Stimulated activated naive B cell treated with anti-CD40 and anti-IgM and Interleukin-4, amounts not matched to agents 10 μg/mL and 1 μg/mL and 100 μg/mL, for 72 hours (primary cell): ENCODE data around the gene PILRB.
A peak's percentile ranks its signal among the peaks of the same experiment; 100 is the strongest.
"Not testable (repeated sequence)": the region's sequence is repeated elsewhere in the genome, so short reads cannot be mapped to it uniquely, and the experiment has no call there.

ENCODE experiments used
- ATAC-seq, 2 donors: fragments of 150-1000 bp; cut with Tn5 transposase; replicated peaks; 2 replicates each; pipeline ENCODE4 v1.10.0; 2021; ENCODE audit warnings: moderate library complexity in 1 of 2
- DNase-seq: peaks from one replicate; pipeline ENCODE4 v3.0.0; 2021
- H3K27ac Mint-ChIP-seq: one replicate; pipeline ENCODE4 v1.8.0; 2022; ENCODE audit warnings: mild to moderate bottlenecking, mixed read lengths
- H3K27me3 Mint-ChIP-seq, 2 donors: one replicate each; pipeline ENCODE4 v1.8.0; 2022; ENCODE audit warnings: mixed read lengths in 2 of 2
- H3K36me3 Mint-ChIP-seq, 2 donors: one replicate each; pipeline ENCODE4 v1.8.0; 2022; ENCODE audit warnings: mixed read lengths in 2 of 2, mild to moderate bottlenecking in 1 of 2
- H3K4me1 Mint-ChIP-seq, 2 donors: one replicate each; pipeline ENCODE4 v1.8.0; 2022; ENCODE audit warnings: mixed read lengths in 2 of 2, mild to moderate bottlenecking in 1 of 2
- H3K4me3 Mint-ChIP-seq, 2 donors: one replicate each; pipeline ENCODE4 v1.8.0; 2022; ENCODE audit warnings: mild to moderate bottlenecking in 2 of 2, mixed read lengths in 2 of 2, moderate library complexity in 1 of 2
- H3K9me3 Mint-ChIP-seq, 2 donors: one replicate each; pipeline ENCODE4 v1.8.0; 2022; ENCODE audit warnings: mixed read lengths in 2 of 2, mild to moderate bottlenecking in 1 of 2

Gene PILRB

GRCh38 chr7:100358027-100358856 lies at the start of gene PILRB:
Gene PILRB (plus strand): TSS chr7:100358117. CDS start chr7:100358303, 186 bp downstream.
- ATAC-seq = peak; percentile 81 to 83
- peak within 1 kb of the TSS; percentile 73 for H3K27ac Mint-ChIP-seq

GRCh38 chr7:100318329-100318728 lies 39.6 kb upstream of the PILRB start:
- Mint-ChIP-seq H3K36me3 (peaks cover 12 to 26% of the 10 kb centered on the region in 2 donors), H3K27ac (peak overlapping the region; percentile 57), H3K4me1 (peaks cover 10 to 16% of the 10 kb centered on the region in 2 donors), H3K4me3 (peak overlapping the region in 1 of 2 donors; percentile 78)
- DNase-seq, ATAC-seq, H3K9me3 Mint-ChIP-seq, H3K27me3 Mint-ChIP-seq: not testable (repeated sequence)

More at GRCh38 chr7:100358027-100358856, at the start of gene PILRB:
- Mint-ChIP-seq H3K9me3 (no peaks in the 10 kb centered on the region), H3K36me3 (peaks cover 52 to 67% of the 10 kb centered on the region in 2 donors), H3K27me3 (no peaks in the 10 kb centered on the region), H3K4me3 (peak within 1 kb of the TSS in 1 of 2 donors; percentile 59), H3K4me1 (peaks cover 27 to 30% of the 10 kb centered on the region in 2 donors)
- DNase-seq = no peak

DNA sequence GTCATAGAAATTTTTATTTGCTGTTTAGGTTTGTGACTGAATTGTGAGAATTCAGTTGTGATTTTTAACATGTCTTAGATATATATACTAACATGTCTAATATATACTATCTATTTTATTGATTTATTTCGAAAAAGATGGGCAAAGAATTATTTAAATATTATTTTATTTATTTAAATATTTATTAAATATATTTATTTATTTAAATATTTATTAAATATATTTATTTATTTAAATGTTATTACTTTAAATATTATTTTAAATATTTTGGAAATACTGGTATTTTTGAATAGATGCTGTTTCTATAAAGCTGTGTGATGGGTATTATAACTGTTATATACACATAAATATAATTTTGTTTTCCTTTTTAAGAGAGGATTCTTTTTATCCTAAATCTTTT lies 36.3 kb upstream of the PILRB start:
- DNase-seq, H3K27ac Mint-ChIP-seq, ATAC-seq, H3K4me3 Mint-ChIP-seq, H3K9me3 Mint-ChIP-seq, H3K27me3 Mint-ChIP-seq: not testable (repeated sequence)
- Mint-ChIP-seq H3K36me3 (peaks cover 26 to 49% of the 10 kb centered on the region in 2 donors), H3K4me1 (peaks cover 16 to 17% of the 10 kb centered on the region in 2 donors)

DNA sequence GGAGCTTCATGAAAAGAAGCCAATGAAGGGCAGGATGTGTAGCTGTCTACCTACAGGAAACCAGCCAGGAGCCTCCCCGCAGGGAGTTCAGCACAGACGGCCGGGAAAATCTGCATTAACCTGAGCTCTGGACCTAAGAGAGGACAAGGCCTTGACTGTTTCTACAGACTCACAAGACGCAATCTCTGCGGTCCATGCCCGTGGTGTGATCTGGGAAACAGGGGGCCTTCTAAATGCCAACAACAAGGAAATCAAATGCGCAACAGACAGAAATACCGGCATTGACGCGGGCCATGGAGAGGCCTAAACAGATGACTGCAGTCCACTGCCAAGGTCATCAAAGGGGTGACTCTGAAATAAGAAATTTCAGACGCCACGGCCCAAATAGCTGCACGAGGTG lies 33.7 kb upstream of the PILRB start:
- H3K27me3 Mint-ChIP-seq, DNase-seq, ATAC-seq, H3K4me3 Mint-ChIP-seq, H3K9me3 Mint-ChIP-seq: not testable (repeated sequence)
- Mint-ChIP-seq H3K4me1 (peaks cover 0 to 10% of the 10 kb centered on the region in 2 donors), H3K36me3 (peaks cover 23 to 42% of the 10 kb centered on the region in 2 donors), H3K27ac (peak overlapping the region; percentile 31)

DNA sequence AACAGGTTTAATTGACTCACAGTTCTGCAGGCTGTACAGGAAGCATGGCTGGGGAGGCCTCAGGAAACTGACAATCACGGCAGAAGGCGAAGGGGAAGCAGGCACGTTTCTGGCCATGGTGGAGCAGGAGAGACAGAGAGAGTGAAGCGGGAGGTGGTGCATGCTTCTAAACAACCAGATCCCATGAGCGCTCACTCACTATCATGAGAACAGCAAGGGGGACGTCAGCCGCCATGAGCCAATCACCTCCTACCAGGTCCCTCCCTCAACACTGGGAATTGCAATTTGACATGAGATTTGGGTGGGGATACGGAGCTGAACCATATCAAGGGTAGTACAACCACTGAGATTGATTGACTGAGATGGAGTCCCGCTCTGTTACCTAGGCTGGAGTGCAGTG lies 32.2 kb upstream of the PILRB start:
- not testable (repeated sequence) for H3K9me3 Mint-ChIP-seq, H3K27ac Mint-ChIP-seq, DNase-seq, H3K27me3 Mint-ChIP-seq, ATAC-seq, H3K4me3 Mint-ChIP-seq, H3K4me1 Mint-ChIP-seq
- peaks cover 19 to 32% of the 10 kb centered on the region in 2 donors for H3K36me3 Mint-ChIP-seq

GRCh38 chr7:100326914-100327313 lies 31.0 kb upstream of the PILRB start:
- ATAC-seq, H3K9me3 Mint-ChIP-seq, H3K4me1 Mint-ChIP-seq: not testable (repeated sequence)

DNA sequence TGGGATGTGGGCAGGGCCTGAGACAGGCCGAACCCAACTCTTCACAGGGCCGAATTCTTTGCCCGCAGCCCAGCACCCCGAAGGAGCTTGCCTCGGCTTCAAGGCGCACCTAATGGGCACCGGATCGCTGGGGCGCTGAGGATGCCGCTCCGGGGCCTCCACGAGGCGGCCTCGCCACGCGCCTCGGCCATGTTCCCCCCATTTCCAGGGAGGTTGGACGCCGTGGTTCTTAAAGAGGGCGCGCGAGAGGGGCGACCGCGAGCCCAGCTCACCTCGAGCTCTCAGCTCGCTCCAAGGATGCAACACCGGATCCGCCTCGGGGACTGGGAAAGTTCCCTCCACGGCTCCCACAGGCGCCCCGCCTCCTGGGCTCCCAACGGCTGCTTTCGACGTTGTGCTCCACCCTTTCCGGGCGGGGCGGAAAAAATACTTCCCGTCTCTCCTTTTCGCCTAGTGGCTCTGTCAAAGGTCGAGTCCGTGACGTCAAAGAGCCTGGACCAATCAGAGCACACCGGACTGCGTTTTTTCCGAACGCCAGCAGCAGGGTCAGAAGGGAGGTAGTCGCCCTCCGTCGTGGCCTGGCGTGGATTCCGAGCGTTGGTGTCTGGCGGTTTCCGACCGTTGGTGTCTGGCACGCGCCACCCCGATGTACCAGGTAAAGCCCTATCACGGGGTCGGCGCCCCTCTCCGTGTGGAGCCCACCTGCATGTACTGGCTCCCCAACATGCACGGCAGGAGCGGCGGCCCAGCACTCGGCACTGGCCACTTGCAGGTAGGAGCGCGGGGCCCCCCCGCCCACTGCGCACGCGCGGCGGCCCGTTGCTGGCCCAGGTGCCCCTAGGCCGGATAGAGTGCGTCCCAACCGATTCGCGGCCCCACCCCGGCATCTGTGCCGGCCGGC lies 22.1 kb upstream of the PILRB start:
- ATAC-seq = peak; percentile 96
- peaks cover 13 to 20% of the 10 kb centered on the region in 2 donors for H3K36me3 Mint-ChIP-seq
- H3K4me1 Mint-ChIP-seq = peaks cover 9 to 26% of the 10 kb centered on the region in 2 donors
- H3K27ac Mint-ChIP-seq = peak overlapping the region; percentile 98
- H3K9me3 Mint-ChIP-seq, H3K27me3 Mint-ChIP-seq: not testable (repeated sequence)
- H3K4me3 Mint-ChIP-seq = peak overlapping the region; percentile 89 to 96
- peak; percentile 93 for DNase-seq

More at GRCh38 chr7:100326914-100327313, 31.0 kb upstream of the PILRB start:
- H3K4me3 Mint-ChIP-seq, H3K27me3 Mint-ChIP-seq, H3K27ac Mint-ChIP-seq, DNase-seq: not testable (repeated sequence)
- peaks cover 18 to 30% of the 10 kb centered on the region in 2 donors for H3K36me3 Mint-ChIP-seq

DNA sequence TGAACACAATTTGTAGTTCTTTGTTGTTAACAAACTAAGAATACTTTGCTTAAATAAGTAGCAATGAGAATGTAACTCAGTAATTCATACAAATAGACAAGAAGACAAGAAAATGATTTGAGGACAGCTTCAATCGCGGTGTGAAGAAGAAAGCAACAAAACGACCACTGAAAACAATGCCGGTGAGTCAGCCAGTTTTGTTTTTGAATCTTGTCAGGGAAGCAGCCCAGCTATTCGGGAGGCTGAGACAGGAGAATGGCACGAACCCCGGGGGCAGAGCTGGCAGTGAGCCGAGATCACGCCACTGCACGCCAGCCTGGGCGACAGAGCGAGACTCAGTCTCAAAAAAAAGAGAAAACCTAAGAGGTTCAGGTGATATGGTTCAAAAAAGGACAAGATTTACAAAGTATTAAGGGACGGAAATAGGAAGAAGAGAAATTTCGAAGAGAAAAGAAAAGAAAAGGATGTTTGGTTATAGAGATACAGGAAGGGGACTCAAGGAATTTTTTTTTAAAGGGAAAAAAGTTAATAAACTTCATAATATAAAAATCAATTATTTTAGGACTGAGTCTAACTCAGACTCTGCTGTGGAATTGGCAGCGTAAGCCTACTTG lies 19.7 kb upstream of the PILRB start:
- not testable (repeated sequence) for H3K27me3 Mint-ChIP-seq, H3K9me3 Mint-ChIP-seq, DNase-seq, H3K27ac Mint-ChIP-seq, ATAC-seq
- Mint-ChIP-seq H3K36me3 (peaks cover 21 to 32% of the 10 kb centered on the region in 2 donors), H3K4me1 (peaks cover 21 to 45% of the 10 kb centered on the region in 2 donors), H3K4me3 (peak overlapping the region in 1 of 2 donors; percentile 67)

GRCh38 chr7:100341286-100341685 lies 16.6 kb upstream of the PILRB start:
- H3K9me3 Mint-ChIP-seq, DNase-seq, ATAC-seq, H3K4me3 Mint-ChIP-seq, H3K27me3 Mint-ChIP-seq: not testable (repeated sequence)
- H3K4me1 Mint-ChIP-seq = peaks cover 27 to 62% of the 10 kb centered on the region in 2 donors
- H3K36me3 Mint-ChIP-seq = peaks cover 25 to 37% of the 10 kb centered on the region in 2 donors
- H3K27ac Mint-ChIP-seq = peak overlapping the region; percentile 73

DNA sequence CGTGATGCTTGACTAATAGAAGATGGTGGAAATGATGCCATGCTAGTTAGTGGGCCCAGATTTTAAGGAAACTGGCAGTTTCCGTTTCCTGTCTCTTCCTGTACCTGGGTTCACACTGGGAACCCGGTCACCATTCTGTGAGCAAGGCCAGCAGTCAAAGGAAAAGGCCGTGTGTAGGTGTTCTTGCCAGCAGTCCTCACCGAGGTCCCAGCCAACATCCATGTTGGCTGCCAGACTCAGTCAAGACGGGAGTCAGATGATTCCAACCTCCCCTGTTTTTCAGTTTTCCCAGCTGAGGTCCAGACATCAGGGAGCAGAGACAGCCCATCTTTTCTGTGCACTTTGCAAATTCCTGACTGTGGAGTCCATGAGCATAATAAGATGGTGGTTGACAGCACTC lies 15.2 kb upstream of the PILRB start:
- Mint-ChIP-seq H3K27ac (peak overlapping the region; percentile 67), H3K4me3 (no peak overlapping the region), H3K36me3 (peaks cover 32 to 43% of the 10 kb centered on the region in 2 donors), H3K4me1 (peaks cover 24 to 55% of the 10 kb centered on the region in 2 donors), H3K9me3 (no peaks in the 10 kb centered on the region), H3K27me3 (no peaks in the 10 kb centered on the region)
- DNase-seq (no peak), ATAC-seq (no peak)

GRCh38 chr7:100344124-100344559 lies 13.8 kb upstream of the PILRB start:
- H3K27me3 Mint-ChIP-seq, ATAC-seq, H3K9me3 Mint-ChIP-seq, DNase-seq: not testable (repeated sequence)
- H3K27ac Mint-ChIP-seq = peak overlapping the region; percentile 97
- H3K4me3 Mint-ChIP-seq = peak overlapping the region; percentile 16 to 76
- peaks cover 22 to 47% of the 10 kb centered on the region in 2 donors for H3K4me1 Mint-ChIP-seq
- peaks cover 33 to 43% of the 10 kb centered on the region in 2 donors for H3K36me3 Mint-ChIP-seq

GRCh38 chr7:100344560-100345287 lies 13.2 kb upstream of the PILRB start:
- Mint-ChIP-seq H3K4me3 (peak overlapping the region; percentile 76 to 81), H3K27ac (peak overlapping the region; percentile 97), H3K4me1 (peaks cover 22 to 43% of the 10 kb centered on the region in 2 donors), H3K36me3 (peaks cover 37 to 47% of the 10 kb centered on the region in 2 donors)
- DNase-seq (peak; percentile 84), ATAC-seq (peak; percentile 94 to 96)
- not testable (repeated sequence) for H3K27me3 Mint-ChIP-seq, H3K9me3 Mint-ChIP-seq

DNA sequence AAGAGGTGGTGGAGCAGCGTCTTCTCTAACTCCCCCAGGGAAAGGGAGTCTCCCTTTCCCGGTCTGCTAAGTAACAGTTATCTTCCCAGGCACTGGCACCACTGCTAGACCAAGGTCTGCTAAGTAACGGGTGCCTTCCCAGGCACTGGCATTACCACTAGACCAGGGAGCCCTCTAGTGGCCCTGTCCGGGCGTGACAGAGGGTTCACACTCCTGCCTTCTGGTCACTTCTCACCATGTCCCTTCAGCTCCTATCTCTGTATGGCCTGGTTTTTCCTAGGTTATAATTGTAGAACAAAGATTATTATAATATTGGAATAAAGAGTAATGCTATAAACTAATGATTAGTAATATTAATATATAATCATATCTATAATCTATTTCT lies 12.6 kb upstream of the PILRB start:
- H3K4me1 Mint-ChIP-seq = peaks cover 23 to 43% of the 10 kb centered on the region in 2 donors
- peaks cover 41 to 50% of the 10 kb centered on the region in 2 donors for H3K36me3 Mint-ChIP-seq
- ATAC-seq (peak; percentile 66 to 68), DNase-seq (peak; percentile 76)
- H3K4me3 Mint-ChIP-seq, H3K27me3 Mint-ChIP-seq, H3K9me3 Mint-ChIP-seq: not testable (repeated sequence)
- peak overlapping the region; percentile 97 for H3K27ac Mint-ChIP-seq
